ES-I3 (cell line): ENCODE measurements around the gene PRKG1.

ENCODE experiments used
- H3K36me3 ChIP-seq: 2 replicates; pipeline ENCODE4 v1.6.1; 2013; ENCODE audit warnings: mild to moderate bottlenecking, low read length, control low read depth, moderate library complexity; ENCODE audit not compliant: insufficient read depth
- H3K4me1 ChIP-seq: 2 replicates; pipeline ENCODE4 v1.6.1; 2013; ENCODE audit warnings: mild to moderate bottlenecking, control low read depth, low read length; ENCODE audit not compliant: insufficient read depth
- H3K9ac ChIP-seq: 2 replicates; pipeline ENCODE4 v1.6.1; 2013; ENCODE audit warnings: low read depth, mild to moderate bottlenecking, low read length, moderate library complexity
- H3K9me3 ChIP-seq: 2 replicates; pipeline ENCODE4 v1.6.1; 2013; ENCODE audit warnings: mild to moderate bottlenecking, low read length, moderate library complexity; ENCODE audit not compliant: control insufficient read depth, insufficient read depth

The PRKG1 gene

GRCh38 chr10:51063659-51064535 lies 10.4 kb upstream of the PRKG1 start:
- H3K9ac ChIP-seq: no peak overlapping the region
- H3K9me3 ChIP-seq: no peaks in the 10 kb centered on the region
- H3K36me3 ChIP-seq: no peaks in the 10 kb centered on the region
- H3K4me1 ChIP-seq: no peaks in the 10 kb centered on the region

GRCh38 chr10:51066231-51066630 lies 8.1 kb upstream of the PRKG1 start:
- Histone ChIP-seq H3K9ac (no peak overlapping the region), H3K4me1 (no peaks in the 10 kb centered on the region), H3K36me3 (no peaks in the 10 kb centered on the region), H3K9me3 (no peaks in the 10 kb centered on the region)

- Histone ChIP-seq H3K36me3 (no peaks in the 10 kb centered on the region), H3K4me1 (peaks cover 4% of the 10 kb centered on the region; the same call in 1 of the 2 replicates), H3K9ac (no peak overlapping the region), H3K9me3 (no peaks in the 10 kb centered on the region)
Observed at GRCh38 chr10:51072210-51072609, 2.1 kb upstream of the PRKG1 start.

- Histone ChIP-seq H3K36me3 (no peaks in the 10 kb centered on the region), H3K9ac (peak overlapping the region; percentile 78), H3K9me3 (no peaks in the 10 kb centered on the region), H3K4me1 (peaks cover 4% of the 10 kb centered on the region; the same call in 1 of the 2 replicates)
Observed at GRCh38 chr10:51072921-51073434, 1.3 kb upstream of the PRKG1 start.

GRCh38 chr10:51073453-51074237 lies 642 bp upstream of the PRKG1 start:
- Histone ChIP-seq H3K4me1 (peaks cover 4% of the 10 kb centered on the region; the same call in 1 of the 2 replicates), H3K36me3 (no peaks in the 10 kb centered on the region), H3K9me3 (no peaks in the 10 kb centered on the region), H3K9ac (peak overlapping the region; percentile 78)

- Histone ChIP-seq H3K4me1 (peaks cover 17% of the 10 kb centered on the region; the same call in 1 of the 2 replicates), H3K9me3 (no peaks in the 10 kb centered on the region), H3K36me3 (no peaks in the 10 kb centered on the region), H3K9ac (peak overlapping the region; percentile 78)
Observed at GRCh38 chr10:51075043-51075872, 971 bp downstream of the PRKG1 start.

- Histone ChIP-seq H3K9me3 (no peaks in the 10 kb centered on the region), H3K36me3 (no peaks in the 10 kb centered on the region), H3K4me1 (peaks cover 20% of the 10 kb centered on the region; the same call in 1 of the 2 replicates), H3K9ac (no peak overlapping the region)
Observed at GRCh38 chr10:51075873-51076229, 1.6 kb downstream of the PRKG1 start.

- no peaks in the 10 kb centered on the region for H3K36me3 ChIP-seq
- no peaks in the 10 kb centered on the region for H3K9me3 ChIP-seq
- no peak overlapping the region for H3K9ac ChIP-seq
- H3K4me1 ChIP-seq: peaks cover 20% of the 10 kb centered on the region; the same call in 1 of the 2 replicates
Observed at GRCh38 chr10:51076299-51076841, 2.1 kb downstream of the PRKG1 start.

- Histone ChIP-seq H3K4me1 (peaks cover 20% of the 10 kb centered on the region; the same call in 1 of the 2 replicates), H3K9ac (no peak overlapping the region), H3K9me3 (no peaks in the 10 kb centered on the region), H3K36me3 (no peaks in the 10 kb centered on the region)
Observed at GRCh38 chr10:51077074-51077473, 2.8 kb downstream of the PRKG1 start.

GRCh38 chr10:51077507-51077906 lies 3.2 kb downstream of the PRKG1 start:
- Histone ChIP-seq H3K36me3 (no peaks in the 10 kb centered on the region), H3K4me1 (peaks cover 20% of the 10 kb centered on the region; the same call in 1 of the 2 replicates), H3K9ac (no peak overlapping the region), H3K9me3 (no peaks in the 10 kb centered on the region)

- Histone ChIP-seq H3K36me3 (no peaks in the 10 kb centered on the region), H3K4me1 (peaks cover 25% of the 10 kb centered on the region), H3K9ac (no peak overlapping the region), H3K9me3 (no peaks in the 10 kb centered on the region)
Observed at GRCh38 chr10:51079331-51079730, 5.0 kb downstream of the PRKG1 start.

- Histone ChIP-seq H3K9me3 (no peaks in the 10 kb centered on the region), H3K4me1 (peaks cover 25% of the 10 kb centered on the region), H3K36me3 (no peaks in the 10 kb centered on the region), H3K9ac (no peak overlapping the region)
Observed at GRCh38 chr10:51079766-51080165, 5.5 kb downstream of the PRKG1 start.

- H3K4me1 ChIP-seq: peaks cover 25% of the 10 kb centered on the region
- no peak overlapping the region for H3K9ac ChIP-seq
- H3K9me3 ChIP-seq: no peaks in the 10 kb centered on the region
- H3K36me3 ChIP-seq: no peaks in the 10 kb centered on the region
Observed at GRCh38 chr10:51080311-51081006, 6.2 kb downstream of the PRKG1 start.
